HG03378 (cell line): ENCODE results near the gene CAV1.
A peak's percentile ranks its signal among the peaks of the same experiment; 100 is the strongest.

ENCODE experiments used
- ATAC-seq: cut with Tn5 transposase; IDR thresholded peaks from one replicate; pipeline ENCODE4 v1.9.1; 2021; ENCODE audit warnings: mild to moderate bottlenecking, moderate library complexity; ENCODE audit not compliant: unreplicated experiment

CAV1 gene

DNA sequence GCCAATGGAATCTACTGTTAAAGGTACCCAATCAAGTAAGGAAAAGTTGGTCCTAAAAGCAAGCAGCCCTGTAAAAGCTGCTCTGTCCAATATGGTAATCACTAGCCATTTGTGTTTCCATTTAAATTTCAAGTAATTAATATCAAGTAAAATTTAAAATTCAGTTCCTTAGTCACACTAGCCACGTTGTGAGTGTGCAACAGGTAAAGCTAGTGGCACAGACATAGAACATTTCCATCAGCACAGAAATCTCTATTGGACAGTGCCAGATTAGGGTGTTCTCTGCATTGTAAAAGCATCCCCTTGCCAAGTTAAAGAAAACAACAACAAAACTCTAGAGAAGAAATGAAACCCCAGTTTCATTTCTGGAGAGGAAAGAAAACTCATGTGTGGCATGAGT lies 4.4 kb downstream of the CAV1 start:
- no peak for ATAC-seq

DNA sequence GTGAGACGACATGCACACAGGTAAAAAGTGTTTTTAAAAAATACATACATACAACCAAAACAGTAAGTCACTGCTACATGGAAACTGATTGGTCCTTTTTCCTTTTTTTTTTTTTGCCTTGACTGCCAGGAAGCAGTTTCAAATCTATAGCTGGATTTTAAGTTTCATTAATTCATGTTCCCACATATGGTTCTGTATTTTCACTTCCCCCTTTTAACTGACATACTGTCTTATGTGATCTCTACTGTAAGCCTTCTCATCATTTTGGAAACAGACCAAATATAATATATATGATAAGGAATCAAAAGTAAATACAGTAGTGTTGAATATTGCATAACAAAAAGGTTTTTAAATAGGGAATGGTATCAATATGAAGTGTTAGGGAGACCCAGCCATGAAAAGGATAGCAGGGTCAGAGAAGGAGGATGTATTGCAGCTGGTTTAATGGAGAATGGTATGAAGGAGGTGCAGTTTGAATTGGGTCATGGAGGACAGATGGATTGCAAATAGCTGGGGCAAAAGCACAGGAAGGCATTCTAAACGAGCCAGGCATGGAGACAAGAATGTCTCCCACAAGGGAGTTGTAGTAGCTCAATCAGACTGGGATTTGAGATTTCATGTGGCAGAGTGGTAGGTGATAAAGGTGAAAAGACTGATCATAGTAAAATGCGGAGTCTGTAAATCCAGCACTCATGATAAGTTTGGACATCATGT lies 5.4 kb downstream of the CAV1 start:
- ATAC-seq: no peak

DNA sequence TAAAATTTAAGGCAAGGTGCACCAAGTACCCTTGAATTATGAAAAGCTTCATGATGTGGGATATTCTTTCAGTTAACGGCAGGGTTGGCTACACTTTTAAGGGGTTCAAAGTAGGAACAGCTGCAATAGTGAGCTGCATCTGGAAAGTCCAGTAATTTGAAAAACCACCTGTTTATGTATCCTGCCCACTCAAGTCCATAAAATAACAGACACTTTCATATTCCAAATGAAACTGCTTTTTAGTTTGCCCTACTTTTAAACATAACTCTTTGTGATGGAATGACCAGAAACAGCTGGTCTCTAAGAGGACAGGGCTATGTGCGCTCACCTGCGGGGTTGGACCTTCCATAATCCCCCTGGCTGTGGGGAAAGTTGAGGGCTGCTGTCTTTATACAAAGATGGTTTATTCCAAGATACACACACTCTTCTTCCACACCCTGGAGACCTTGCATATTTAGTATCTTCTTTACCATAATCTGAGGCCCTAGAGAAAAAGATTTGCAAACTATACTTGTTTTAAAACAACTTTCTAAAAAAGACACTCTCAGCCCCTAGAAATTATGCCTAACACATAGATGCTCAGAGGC lies 7.4 kb downstream of the CAV1 start:
- ATAC-seq: no peak

DNA sequence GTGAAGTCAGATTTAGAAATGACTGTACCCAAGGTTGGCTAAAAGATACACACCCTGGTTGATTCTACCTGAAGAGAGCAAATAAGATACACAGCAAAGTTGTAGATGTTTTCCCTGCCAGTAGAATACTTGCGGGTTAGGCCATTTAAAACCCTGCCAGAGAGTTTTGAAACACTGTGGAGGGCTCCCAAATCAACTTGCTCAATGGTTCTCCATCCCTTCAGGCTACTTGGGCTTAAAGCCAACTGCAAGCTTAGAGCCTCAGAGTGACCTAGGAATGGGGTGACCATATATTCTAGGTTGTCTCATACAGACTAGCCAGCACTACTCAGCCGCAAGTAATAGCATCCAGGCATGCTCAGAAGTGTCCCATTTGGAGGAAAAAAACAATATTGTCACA lies 10.0 kb downstream of the CAV1 start:
- ATAC-seq: no peak

DNA sequence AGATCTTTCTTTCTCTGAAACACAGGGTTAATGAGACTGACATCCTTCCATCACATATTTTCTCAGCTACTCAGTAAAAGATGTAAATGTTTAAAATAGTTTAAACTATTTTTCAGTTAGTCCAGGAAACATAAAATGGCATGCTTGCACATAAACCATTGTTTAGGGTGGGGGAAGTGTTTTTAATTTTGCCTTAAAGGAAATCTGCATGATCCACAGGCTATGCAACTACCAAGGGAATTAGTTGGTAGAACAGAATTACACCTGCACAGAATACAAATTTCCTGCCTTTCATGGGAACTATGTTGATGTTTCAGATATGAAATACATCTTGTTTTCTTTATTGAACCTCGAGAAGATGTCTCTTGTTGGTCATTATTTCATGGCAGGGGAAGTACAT lies 10.6 kb downstream of the CAV1 start:
- ATAC-seq: no peak

DNA sequence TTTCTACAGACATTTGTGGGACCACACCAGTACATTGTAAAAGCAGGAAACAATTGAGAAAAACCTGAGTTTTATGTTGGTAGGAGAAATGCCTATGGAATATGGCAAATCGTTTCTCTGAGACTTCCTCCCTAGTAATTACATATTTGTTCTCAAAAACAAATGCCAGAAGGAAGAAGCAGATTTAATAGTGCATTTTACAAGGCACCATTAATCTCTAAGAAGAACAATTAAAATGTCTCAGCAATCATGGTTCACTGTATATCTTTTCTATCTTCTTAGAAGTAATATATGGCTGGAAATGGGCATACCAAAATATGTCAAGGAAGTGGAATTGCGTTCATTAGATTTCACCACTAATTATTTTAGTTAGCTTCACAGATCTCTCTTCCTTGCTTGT lies 13.3 kb downstream of the CAV1 start:
- no peak for ATAC-seq

DNA sequence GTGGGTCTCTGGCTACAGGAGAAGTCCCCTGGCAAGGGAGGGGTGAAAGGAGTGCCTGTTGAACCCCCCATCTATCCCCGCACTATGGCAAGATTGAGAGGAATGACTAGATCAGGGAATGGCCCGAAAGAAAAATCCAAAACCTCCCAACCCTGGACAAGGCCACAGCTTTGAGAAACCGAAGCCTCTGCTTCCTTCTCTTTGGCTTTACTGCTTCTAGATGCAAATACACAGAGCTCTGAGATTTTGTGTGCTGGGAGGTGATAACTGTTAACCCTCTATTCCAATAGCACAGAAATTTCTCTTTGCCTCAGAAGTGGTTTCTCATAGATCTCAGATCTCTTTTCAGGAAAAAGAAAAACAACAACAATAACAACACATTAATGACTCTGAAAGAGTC lies 15.0 kb downstream of the CAV1 start:
- ATAC-seq: no peak

DNA sequence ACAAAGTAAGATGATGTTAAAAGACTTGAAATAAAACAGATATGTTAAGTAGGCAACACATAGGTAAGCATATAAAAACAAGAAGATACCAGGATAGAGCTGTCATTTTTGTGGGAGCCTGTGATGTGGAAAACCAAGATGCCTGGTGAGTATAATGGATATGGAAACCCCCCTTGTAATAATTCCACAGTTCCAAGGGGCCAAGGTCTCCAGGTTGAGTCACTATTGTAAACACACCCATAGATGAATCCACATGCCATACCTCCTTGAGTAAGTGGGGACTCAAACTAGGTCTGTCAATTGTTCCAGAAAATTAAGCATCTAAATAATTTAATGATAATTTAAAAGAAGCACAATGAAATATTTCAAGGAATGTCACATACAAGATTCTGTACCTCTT lies 15.9 kb downstream of the CAV1 start:
- no peak for ATAC-seq

DNA sequence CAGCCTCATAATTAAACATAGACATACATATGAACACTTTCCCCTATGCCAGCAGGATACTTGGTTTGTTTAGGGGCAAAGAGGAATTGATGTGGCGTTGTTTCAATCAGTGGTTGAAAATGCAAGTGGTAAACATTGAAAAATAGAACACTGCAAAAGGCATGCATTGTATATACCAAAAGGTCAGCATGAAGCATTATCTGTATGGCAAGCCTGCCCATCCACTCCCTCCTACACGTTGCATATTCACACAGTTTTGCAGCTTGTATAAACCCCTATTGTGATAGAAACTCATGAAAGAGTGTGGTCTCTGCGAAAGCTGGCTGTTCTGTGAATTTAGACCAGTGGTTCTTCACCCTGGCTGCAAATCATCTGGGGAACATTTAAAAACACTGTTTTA lies 17.1 kb downstream of the CAV1 start:
- no peak for ATAC-seq

DNA sequence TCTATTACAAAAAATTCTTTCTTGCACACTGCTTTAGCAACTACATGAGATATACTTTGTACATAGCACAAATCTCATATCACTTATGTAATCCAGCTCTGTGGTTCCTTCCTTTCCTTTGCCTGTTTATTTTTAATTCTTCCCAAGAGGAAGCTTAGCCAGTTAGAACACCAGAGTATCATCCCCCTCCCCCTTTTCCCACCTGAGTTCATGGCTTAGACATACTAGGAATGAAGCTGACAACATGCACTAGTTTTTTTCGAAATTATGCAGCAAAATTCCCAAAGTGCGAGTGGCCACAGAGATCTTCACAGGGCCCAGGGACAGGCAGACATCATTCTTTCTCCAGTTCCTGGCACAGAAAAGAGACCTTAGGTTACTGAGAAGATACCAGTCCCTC lies 17.8 kb downstream of the CAV1 start:
- ATAC-seq: no peak

DNA sequence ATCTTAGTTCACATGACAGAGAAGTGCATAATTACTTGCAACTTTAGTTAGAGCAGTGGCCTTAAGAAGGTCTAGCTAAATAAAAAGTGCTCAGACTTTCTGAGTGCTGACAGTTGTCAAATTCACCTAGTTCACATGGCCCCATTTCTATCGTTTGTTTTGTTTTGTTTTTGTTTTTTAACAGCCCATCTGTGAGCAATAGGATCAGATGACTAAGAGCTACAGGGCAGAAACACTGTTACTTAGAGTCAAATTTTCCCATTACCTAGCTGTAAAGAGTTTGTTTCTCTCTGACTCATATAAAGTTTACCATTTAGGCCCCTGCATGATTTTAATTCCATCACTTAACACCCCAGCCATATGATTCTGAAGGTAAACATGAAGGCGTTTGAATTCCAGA lies 18.8 kb downstream of the CAV1 start:
- no peak for ATAC-seq

DNA sequence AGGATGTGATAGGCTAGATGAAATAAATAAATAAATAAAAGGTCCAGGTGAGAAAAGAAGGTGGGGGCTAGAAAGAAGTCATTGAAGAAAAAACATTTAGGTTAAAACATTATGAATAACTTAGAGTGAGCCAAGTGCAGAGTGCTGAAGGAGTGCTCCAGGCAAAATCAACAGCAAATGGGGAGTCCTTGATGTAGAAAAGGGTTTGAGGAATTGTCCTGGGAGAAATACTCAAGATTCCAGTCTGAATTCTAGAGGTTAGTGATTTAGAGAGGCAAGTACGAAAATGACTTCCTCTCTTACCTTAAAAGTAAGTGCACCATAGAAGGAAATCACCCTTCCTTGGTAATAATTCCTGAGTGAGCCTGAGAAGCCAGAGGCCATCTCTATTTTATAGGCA lies 19.7 kb downstream of the CAV1 start:
- ATAC-seq: no peak

DNA sequence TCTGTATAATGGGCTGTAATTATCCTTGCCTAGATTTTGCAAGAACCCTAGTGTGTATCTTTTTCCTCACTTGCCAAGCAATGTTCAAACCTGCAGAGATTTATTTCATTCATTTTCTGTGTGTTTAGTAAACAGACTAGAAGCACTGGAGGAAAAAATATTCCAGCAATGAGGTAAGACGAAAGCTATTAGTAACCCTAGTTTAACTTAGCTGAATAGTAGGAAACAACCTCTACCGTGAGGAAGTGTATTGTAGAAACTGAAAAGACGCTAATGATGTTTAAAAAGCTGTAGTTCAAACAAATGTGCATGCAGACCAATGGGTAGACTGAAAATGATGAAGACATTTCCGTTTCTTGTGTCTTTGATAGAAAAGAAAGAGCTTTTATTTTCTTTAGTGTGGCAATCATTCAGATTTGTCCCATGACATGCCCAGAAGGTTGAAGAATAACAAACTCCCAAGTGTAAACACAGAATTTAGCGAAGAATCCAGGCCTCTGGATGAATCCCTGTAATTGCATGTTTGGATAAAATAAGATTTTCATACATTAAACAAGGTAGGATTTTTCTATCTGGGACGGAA lies 20.7 kb downstream of the CAV1 start:
- ATAC-seq: no peak

DNA sequence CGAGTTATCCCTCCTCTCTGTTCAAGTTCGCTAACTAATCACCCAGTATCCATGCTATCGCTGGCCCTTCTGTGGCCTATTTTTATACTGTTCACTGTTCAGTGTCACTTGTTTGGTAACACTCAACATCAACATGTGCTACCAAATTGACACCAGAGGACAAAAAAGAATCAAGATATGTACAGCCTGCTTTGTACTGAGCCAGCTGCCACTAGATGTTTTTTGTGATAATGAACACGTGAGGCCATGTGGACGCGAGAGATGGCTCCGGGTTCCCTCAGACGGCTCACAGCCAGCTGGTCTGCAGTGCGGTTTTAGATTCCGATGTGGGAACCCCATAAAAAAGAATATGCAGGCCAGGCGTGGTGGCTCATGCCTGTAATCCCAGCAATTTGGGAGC lies 21.2 kb downstream of the CAV1 start:
- no peak for ATAC-seq

DNA sequence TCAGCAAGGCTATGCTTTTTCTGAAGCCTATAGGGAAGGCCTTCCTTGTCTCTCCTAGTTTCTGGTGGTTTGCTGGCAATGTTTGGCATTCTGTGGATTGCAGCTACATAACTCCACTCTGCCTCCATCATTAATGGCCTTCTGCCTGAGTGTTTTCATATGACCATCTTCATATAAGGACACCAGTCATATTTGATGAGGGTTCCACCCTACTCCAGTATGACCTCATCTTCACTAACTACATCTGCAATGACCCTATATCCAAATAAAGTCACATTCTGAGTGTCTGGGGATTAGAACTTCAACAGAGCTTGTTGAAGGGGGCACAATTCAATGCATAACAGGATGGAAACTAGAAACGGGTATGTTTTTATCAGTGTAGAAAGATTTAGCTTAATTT lies 22.1 kb downstream of the CAV1 start:
- ATAC-seq: no peak

DNA sequence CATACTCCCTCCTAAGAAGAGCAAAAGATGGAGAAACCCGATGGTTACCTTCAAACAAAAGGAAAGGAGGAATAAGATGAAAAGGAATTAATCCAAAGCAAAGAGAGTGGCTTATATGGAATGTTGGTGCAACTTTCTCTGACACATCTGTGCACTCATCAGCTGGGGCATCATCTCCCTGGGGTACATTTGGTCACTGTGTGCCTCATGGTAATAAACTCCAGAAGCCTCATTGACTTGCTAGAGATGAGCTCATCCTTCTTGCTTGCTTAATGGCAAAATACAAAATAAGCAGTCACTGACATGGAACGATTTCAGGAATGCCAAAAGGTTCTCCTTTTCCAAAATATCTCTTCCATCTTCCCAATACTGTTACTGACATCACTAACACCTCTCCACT lies 22.5 kb downstream of the CAV1 start:
- no peak for ATAC-seq

DNA sequence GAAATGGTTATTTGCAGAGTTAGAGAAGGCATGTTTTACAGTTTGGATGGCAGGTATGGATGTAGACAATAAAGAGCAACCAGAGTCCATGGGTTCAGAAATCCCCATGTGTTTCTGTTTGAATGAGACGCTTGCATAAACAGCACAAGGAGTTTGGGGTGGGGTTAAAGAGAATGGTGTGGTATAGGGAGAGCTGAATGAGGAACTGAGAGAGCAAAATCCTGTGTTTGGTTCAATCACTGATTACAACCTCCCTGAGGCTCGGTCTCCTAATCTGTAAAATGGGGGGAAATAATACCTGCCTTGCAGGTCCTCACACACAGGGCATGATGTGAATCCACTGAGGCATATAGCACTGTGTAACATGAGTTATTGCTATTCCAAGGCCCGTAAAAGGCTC lies 23.7 kb downstream of the CAV1 start:
- peak; percentile 92 for ATAC-seq

DNA sequence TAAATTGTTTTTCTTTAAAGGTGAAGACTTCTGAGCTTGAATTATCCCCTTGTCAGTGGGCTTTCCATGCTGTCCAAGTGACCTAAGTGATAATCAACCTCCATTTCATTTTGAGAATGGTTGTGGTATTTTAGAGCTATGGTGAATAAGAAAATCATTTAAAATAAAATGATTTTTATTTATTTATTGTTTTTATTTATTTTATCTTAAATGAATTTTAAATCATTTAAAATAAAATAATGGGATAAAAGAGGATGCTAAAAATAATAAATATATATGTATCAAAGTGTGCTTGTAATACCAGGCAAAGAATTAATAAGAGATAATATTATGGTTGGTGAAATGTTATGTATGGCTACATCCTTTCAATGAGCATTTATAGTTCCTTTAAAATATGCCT lies 24.5 kb downstream of the CAV1 start:
- no peak for ATAC-seq

DNA sequence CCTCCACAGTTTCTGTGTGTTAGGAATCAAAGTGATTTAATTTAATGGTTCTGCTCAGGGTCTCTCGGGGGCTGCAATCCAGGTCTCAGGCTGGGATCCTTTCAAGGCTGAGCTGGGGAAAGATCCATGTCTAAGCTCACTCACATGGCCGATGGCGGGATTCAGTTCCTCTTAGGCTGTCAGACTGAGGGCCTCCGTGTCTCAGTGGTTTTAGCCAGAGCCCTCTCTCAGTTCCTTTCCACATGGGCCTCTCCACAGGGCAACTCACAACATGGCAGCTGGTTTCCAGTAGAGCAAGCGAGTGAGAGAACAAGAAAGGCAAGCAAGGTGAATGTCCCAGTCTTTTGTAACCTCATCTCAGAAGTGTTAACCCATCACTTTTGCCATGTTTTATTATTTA lies 26.9 kb downstream of the CAV1 start:
- no peak for ATAC-seq

DNA sequence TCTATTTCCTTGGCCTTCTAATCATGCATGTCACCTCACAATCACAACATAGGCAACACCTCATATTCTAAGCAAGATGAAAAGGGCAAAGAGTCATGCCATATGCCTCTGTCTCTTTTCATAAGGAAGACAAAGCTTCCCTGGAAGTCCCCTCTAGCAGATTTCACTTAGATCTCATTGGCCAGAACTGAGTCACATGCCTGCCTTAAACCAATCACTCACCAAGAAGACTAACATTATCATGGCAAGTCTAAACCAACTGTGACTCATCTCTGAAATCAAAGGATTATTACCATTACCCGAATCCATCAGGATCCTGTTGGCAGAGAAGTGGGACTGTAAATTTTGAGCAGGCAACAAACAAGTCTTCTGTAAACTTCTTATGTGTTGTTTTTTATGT lies 27.8 kb downstream of the CAV1 start:
- ATAC-seq: no peak

DNA sequence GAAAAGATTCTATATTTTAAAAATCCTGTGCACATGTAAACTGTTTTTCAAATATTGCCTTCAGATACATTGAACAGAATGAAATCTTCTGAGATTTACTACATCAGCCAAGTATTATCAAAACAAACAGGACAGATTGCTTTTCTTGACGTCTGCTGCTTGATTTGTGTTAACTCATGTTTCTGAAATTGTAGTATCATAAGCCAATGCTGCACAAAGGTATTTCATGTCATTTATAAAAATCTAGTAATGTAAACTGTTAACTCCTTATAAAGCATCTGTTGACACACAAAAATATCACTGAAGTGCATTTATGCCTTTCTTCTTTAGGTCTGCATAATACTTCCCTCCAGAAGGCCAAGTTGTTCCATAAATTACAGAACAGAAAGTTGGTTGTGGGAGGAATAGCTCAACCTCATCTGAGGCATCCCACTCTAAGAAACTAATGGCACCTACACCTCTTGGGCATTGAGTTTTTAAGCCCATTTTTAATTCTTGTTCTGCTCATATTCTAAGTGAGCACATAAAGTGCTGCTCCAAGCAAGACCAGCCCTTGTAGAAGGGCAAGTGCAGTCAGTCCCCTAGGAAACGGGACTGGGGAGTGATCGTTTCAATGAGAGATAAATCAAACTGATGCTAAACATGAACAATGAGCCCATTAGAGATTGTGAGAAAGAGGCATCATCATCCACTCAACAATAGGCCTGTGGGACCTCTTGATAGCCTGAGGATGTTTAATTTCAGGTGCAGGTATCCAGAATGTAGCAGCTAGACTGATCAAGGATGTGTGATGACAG lies 28.5 kb downstream of the CAV1 start:
- no peak for ATAC-seq

DNA sequence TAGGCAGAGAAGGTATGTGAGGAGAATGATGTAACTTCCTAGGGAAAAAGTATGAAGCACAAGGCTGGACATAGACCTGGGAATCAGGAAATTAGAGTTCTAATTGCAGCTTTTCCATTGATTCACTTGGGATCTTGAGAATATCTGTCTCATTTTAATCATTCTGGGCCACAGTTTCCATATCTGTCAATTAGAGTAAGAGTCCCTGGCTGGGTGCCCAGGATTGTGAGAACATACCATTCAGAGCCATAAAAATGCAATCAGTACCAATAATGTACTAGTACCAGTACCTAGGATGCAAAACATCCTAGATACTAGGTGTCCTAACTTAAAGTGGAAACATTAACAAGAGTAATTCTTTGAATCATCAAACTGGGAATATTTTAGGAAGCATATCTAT lies 29.6 kb downstream of the CAV1 start:
- ATAC-seq: no peak
